GM12878 (cell line): Measurements from ENCODE around the gene PRR14L. TPM values are rescaled to one million over a fixed set of nuclear protein-coding genes. Genes with fewer than 3 reads are reported as not detected.

Experiments used
- ATAC-seq: fragments of 200-7000 bp; cut with Tn5 transposase; 3 replicates; pipeline ENCODE4 v1.9.1; 2020; ENCODE audit warnings: mild to moderate bottlenecking, moderate library complexity
- BruUV-seq: library from RNA; stranded (reverse); fragments of 400-500 nt; replicated peaks from 2 replicates; lab custom pipeline; 2021; lab: Mats Ljungman, UMichigan
- CTCF ChIA-PET: fragments of 300-600 bp; sonication (Branson Sonifier 250); formaldehyde crosslinking; extraction: SDS; loops from one replicate; lab custom pipeline; 2021; ENCODE audit warnings: inconsistent platforms; lab: Yijun Ruan, JAX
- POLR2A ChIA-PET: fragments of 350-600 bp; formaldehyde crosslinking; extraction: SDS; loops from one replicate; lab custom pipeline; 2021; ENCODE audit warnings: inconsistent platforms; lab: Charles Lee
- RAD21 ChIA-PET: fragments of 300-600 bp; sonication (Branson Sonifier 250); formaldehyde crosslinking; loops from one replicate; lab custom pipeline; 2023; ENCODE audit warnings: antibody characterized with exemption; ENCODE audit not compliant: unreplicated experiment; lab: Charles Lee
- SMC1A ChIA-PET: fragments of 300-600 bp; sonication (Branson Sonifier 250); formaldehyde crosslinking; loops from one replicate; lab custom pipeline; 2023; ENCODE audit not compliant: unreplicated experiment, uncharacterized antibody; lab: Charles Lee
- DNase-seq: peaks from one replicate; pipeline ENCODE4 v3.0.0-alpha.2; 2011; ENCODE audit warnings: low read depth, low spot score
- FAIRE-seq: peaks from 3 replicates; lab custom pipeline; 2011; peaks lifted over from hg19 to GRCh38; lab: Jason Lieb, UNC
- H2AFZ ChIP-seq: 2 replicates; pipeline ENCODE4 v1.6.0; 2011; ENCODE audit warnings: low read depth, low read length, control low read depth; ENCODE audit not compliant: control insufficient read depth
- H3K27ac ChIP-seq: 2 replicates; pipeline ENCODE4 v1.5.1; 2011; ENCODE audit warnings: control low read depth; ENCODE audit not compliant: control insufficient read depth, insufficient read depth
- H3K27me3 ChIP-seq, 2 experiments: replicated peaks in 1 of 2; 2 replicates each; pipeline versions ENCODE4 v1.6.0 to v1.6.1; 2011; ENCODE audit warnings: low read length in 1 of 2; ENCODE audit not compliant: control insufficient read depth in 2 of 2, insufficient read depth in 2 of 2
- H3K36me3 ChIP-seq, 2 experiments: 2 replicates each; pipeline ENCODE4 v1.5.1; 2011; ENCODE audit warnings: low read length in 1 of 2; ENCODE audit not compliant: control insufficient read depth in 2 of 2, insufficient read depth in 2 of 2
- H3K4me1 ChIP-seq: 2 replicates; pipeline ENCODE4 v1.6.1; 2011; ENCODE audit warnings: mild to moderate bottlenecking, low read length, moderate library complexity, mixed read lengths; ENCODE audit not compliant: control insufficient read depth, insufficient read depth
- H3K4me2 ChIP-seq: 2 replicates; pipeline ENCODE4 v1.6.0; 2011; ENCODE audit warnings: control low read depth; ENCODE audit not compliant: control insufficient read depth, insufficient read depth
- H3K4me3 ChIP-seq: fragments of 200-600 bp; sonication (generic); 2 replicates; pipeline ENCODE4 v1.5.1; 2016
- H3K79me2 ChIP-seq: 2 replicates; pipeline ENCODE4 v1.6.0; 2011; ENCODE audit warnings: low read length; ENCODE audit not compliant: control insufficient read depth, insufficient read depth
- H3K9ac ChIP-seq: 2 replicates; pipeline ENCODE4 v1.8.0; 2011; ENCODE audit warnings: low read length, control low read depth, mixed read lengths; ENCODE audit not compliant: control insufficient read depth, insufficient read depth
- H3K9me3 ChIP-seq: replicated peaks from 3 replicates; pipeline ENCODE4 v1.5.1; 2011; ENCODE audit warnings: mild to moderate bottlenecking, low read length; ENCODE audit not compliant: control insufficient read depth, insufficient read depth
- H4K20me1 ChIP-seq: 2 replicates; pipeline ENCODE4 v1.6.0; 2011; ENCODE audit not compliant: control insufficient read depth, insufficient read depth
- IKZF2 ChIP-seq, 2 experiments: fragments of 450-650 bp; IDR thresholded peaks; 2 replicates each; pipeline ENCODE4 v1.6.1; 2017; ENCODE audit warnings: mild to moderate bottlenecking in 2 of 2, moderate library complexity in 2 of 2
- SPI1 ChIP-seq: IDR thresholded peaks from 2 replicates; pipeline ENCODE4 v1.6.1; 2011; ENCODE audit warnings: low read depth, mild to moderate bottlenecking, low read length, moderate library complexity, borderline replicate concordance; ENCODE audit not compliant: insufficient read depth
- WGBS: methylation state at CpG from one replicate; pipeline ENCODE4 v1.1.6; 2016; ENCODE audit warnings: low lambda C conversion rate; ENCODE audit not compliant: insufficient replicate concordance, insufficient coverage; ENCODE audit errors: missing lambda C conversion rate; 5-methylcytosine and 5-hydroxymethylcytosine counted together
- in situ Hi-C: fragments of 300-500 bp; cut with MboI; formaldehyde crosslinking; loops from 9 replicates; pipeline ENCODE4 v1.14.3; 2018; ENCODE audit warnings: mixed read lengths
- intact Hi-C: fragments of 100-400 bp; cut with micrococcal nuclease; formaldehyde crosslinking; loops from one replicate; pipeline ENCODE4 v1.14.2; 2022; ENCODE audit not compliant: unreplicated experiment
- polyA plus RNA-seq, 11 experiments: library from polyadenylated mRNA; depleted of rRNA in 4 of 11; unstranded in 6 of 11; stranded (reverse) in 5 of 11; fragments of >200 nt; fragmentation: Nextera tagmentation in 4 of 11; fragmentation: Illumina TruSeq in 1 of 11; extraction: Ambion mirVana in 4 of 11; extraction: Trizol in 1 of 11; gene quantifications; 1 replicate in 1 of 11; 2 replicates in 10 of 11; pipeline versions ENCODE4 v1.2.1 to v1.2.3, GENCODE V29; 2011 to 2016; ENCODE audit warnings: inconsistent platforms in 2 of 11, missing spikeins in 2 of 11, low read depth in 1 of 11
- total RNA-seq, 4 experiments: library from RNA; depleted of rRNA in 3 of 4; stranded (reverse); fragments of >200 nt in 3 of 4; fragmentation: Illumina TruSeq in 1 of 4; extraction: Trizol in 1 of 4; gene quantifications; 2 replicates each; pipeline versions ENCODE4 v1.2.1 to v1.2.3, GENCODE V29; 2013 to 2021
- TF ChIP-seq, protein P1 (sequence below), 3 experiments: IDR thresholded peaks in 2 of 3; conservative IDR thresholded peaks in 1 of 3; 2 replicates each; pipeline ENCODE4 v1.5.1; 2011; ENCODE audit warnings: low read depth in 3 of 3, low read length in 3 of 3, mild to moderate bottlenecking in 3 of 3, control low read depth in 2 of 3, moderate library complexity in 2 of 3, inconsistent platforms in 1 of 3, mixed read lengths in 1 of 3; ENCODE audit not compliant: control insufficient read depth in 2 of 3, insufficient read depth in 1 of 3; ENCODE audit errors: extremely low read depth in 1 of 3
- TF ChIP-seq, protein P2 (sequence below): fragments of 450-650 bp; IDR thresholded peaks from 2 replicates; pipeline ENCODE4 v1.6.1; 2017; ENCODE audit warnings: mild to moderate bottlenecking

Gene PRR14L
- total and polyA plus RNA-seq, 10 of the 15 experiments (the other 5 are each of a cell fraction or from before 2014, with no cell fraction given), result 4.2 to 49.0 (median 21.4) TPM

- in situ Hi-C loops, result no loop called here
- SMC1A ChIA-PET, result interaction anchor here (0.9 to 1.0 kb wide), 2 partner anchors 81 to 199 kb away, joined by 3 read pairs; no protein-coding TSS in a partner anchor
- Histone ChIP-seq H3K9ac (peak overlapping the region; percentile 93), H4K20me1 (no peaks in the 10 kb centered on the region), H3K4me3 (peak overlapping the region; percentile 92), H3K27me3 (no peaks in the 10 kb centered on the region), H3K4me2 (peak overlapping the region; percentile 85), H3K27ac (peak overlapping the region; percentile 94), H2AFZ (no peak overlapping the region), H3K9me3 (no peaks in the 10 kb centered on the region), H3K36me3 (peaks cover 0 to 1% of the 10 kb centered on the region in 2 experiments; a peak in 1 of 4 replicates), H3K4me1 (peaks cover 13% of the 10 kb centered on the region), H3K79me2 (peaks cover 41% of the 10 kb centered on the region)
- POLR2A ChIA-PET, result no interaction called here
- FAIRE-seq (no peak), DNase-seq (no peak), ATAC-seq (no peak)
- intact Hi-C loops, result no loop called here
- CTCF ChIA-PET, result interaction anchor here (1.0 kb wide), 1 partner anchor 197 kb away, joined by 3 read pairs; no protein-coding TSS in a partner anchor
- 0% methylated on average over 2 of the region's 2 CpGs for WGBS
- RAD21 ChIA-PET, result interaction anchor here (1.0 kb wide), 1 partner anchor 110 kb away, joined by 3 read pairs; no protein-coding TSS in a partner anchor
- TSS peak; percentile 48 for BruUV-seq
- TF ChIP-seq IKZF2 (IDR thresholded peaks at IDR 0.05) (peak in 1 of 2 experiments; percentile 31; a peak in 1 of 4 replicates), SPI1 (peak; percentile 40; the same call in 1 of the 2 replicates)
- TF ChIP-seq, protein P1, sequence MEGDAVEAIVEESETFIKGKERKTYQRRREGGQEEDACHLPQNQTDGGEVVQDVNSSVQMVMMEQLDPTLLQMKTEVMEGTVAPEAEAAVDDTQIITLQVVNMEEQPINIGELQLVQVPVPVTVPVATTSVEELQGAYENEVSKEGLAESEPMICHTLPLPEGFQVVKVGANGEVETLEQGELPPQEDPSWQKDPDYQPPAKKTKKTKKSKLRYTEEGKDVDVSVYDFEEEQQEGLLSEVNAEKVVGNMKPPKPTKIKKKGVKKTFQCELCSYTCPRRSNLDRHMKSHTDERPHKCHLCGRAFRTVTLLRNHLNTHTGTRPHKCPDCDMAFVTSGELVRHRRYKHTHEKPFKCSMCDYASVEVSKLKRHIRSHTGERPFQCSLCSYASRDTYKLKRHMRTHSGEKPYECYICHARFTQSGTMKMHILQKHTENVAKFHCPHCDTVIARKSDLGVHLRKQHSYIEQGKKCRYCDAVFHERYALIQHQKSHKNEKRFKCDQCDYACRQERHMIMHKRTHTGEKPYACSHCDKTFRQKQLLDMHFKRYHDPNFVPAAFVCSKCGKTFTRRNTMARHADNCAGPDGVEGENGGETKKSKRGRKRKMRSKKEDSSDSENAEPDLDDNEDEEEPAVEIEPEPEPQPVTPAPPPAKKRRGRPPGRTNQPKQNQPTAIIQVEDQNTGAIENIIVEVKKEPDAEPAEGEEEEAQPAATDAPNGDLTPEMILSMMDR (IDR thresholded peaks at IDR 0.05 in 2 of 3, conservative IDR thresholded peaks at IDR 0.05 in 1 of 3; ENCODE audit: control insufficient read depth in 2 of 3, extremely low read depth in 1 of 3, insufficient read depth in 1 of 3, low read depth in 3 of 3, low read length in 3 of 3), result no peak
- TF ChIP-seq, protein P2, sequence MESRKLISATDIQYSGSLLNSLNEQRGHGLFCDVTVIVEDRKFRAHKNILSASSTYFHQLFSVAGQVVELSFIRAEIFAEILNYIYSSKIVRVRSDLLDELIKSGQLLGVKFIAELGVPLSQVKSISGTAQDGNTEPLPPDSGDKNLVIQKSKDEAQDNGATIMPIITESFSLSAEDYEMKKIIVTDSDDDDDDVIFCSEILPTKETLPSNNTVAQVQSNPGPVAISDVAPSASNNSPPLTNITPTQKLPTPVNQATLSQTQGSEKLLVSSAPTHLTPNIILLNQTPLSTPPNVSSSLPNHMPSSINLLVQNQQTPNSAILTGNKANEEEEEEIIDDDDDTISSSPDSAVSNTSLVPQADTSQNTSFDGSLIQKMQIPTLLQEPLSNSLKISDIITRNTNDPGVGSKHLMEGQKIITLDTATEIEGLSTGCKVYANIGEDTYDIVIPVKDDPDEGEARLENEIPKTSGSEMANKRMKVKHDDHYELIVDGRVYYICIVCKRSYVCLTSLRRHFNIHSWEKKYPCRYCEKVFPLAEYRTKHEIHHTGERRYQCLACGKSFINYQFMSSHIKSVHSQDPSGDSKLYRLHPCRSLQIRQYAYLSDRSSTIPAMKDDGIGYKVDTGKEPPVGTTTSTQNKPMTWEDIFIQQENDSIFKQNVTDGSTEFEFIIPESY, result no peak
Measured at GRCh38 chr22:31748490-31748889, 1.4 kb downstream of the PRR14L start.
